Measurements from ENCODE around the gene KHK. TPM values are rescaled to one million over a fixed set of nuclear protein-coding genes. Genes with fewer than 3 reads are reported as not detected.

Gene KHK
- polyA plus RNA-seq, 2 of the 4 experiments (the other 2 are of a cell fraction) = 4.2 to 7.6 TPM

GRCh38 chr2:27138111-27138510 lies 51.5 kb downstream of the KHK start:
- TF ChIP-seq HOXA7 (CRISPR knock-in tag; IDR thresholded peaks at IDR 0.05) (no peak), CHD4 (IDR thresholded peaks at IDR 0.05; ENCODE audit: borderline replicate concordance) (no peak), FOSB (CRISPR knock-in tag; IDR thresholded peaks at IDR 0.05) (no peak)
- H3K27ac ChIP-seq = no peak overlapping the region
- CTCF ChIA-PET = interaction anchor here (0.7 to 1.0 kb wide), 3 partner anchors 14 to 45 kb away, joined by 3 to 4 read pairs (median 3); no protein-coding TSS in a partner anchor
- no peak overlapping the region for H3K4me2 ChIP-seq
- H3K9me3 ChIP-seq = no peaks in the 10 kb centered on the region; the same call in 2 of the 3 replicates
- ATAC-seq = no peak
- H3K4me3 ChIP-seq = no peak overlapping the region
- POLR2A ChIA-PET = no interaction called here
- 76% methylated on average over 7 of the region's 7 CpGs for WGBS (ENCODE audit: missing lambda C conversion rate)
- no peak for FAIRE-seq
- DNase-seq (ENCODE audit: low read depth in 1 of 2, low spot score in 1 of 2) = no peak
- peaks cover 6% of the 10 kb centered on the region for H3K4me1 ChIP-seq

- Histone ChIP-seq H3K4me3 (no peak within 1 kb of the TSS), H3K4me1 (no peaks in the 10 kb centered on the region), H3K4me2 (no peak within 1 kb of the TSS), H3K27ac (no peak within 1 kb of the TSS), H3K9me3 (peaks cover 3% of the 10 kb centered on the region; the same call in 1 of the 3 replicates)
- FAIRE-seq (no peak), DNase-seq (ENCODE audit: low read depth in 1 of 2, low spot score in 1 of 2) (no peak), ATAC-seq (no peak)
- no peak for TF ChIP-seq FOSL2 (IDR thresholded peaks at IDR 0.05)
- no peak for TF ChIP-seq FOSL2 (CRISPR knock-in tag; IDR thresholded peaks at IDR 0.05)
- no peak for TF ChIP-seq E2F6 (IDR thresholded peaks at IDR 0.05; ENCODE audit: borderline replicate concordance, low read depth)
- TF ChIP-seq TP53 (CRISPR knock-in tag; IDR thresholded peaks at IDR 0.05) = no peak
- TF ChIP-seq CHD2 (IDR thresholded peaks at IDR 0.05; ENCODE audit: low read length, partially characterized antibody) = no peak
- TF ChIP-seq HDAC2 (IDR thresholded peaks at IDR 0.05) = no peak
- no peak for TF ChIP-seq RFX5 (IDR thresholded peaks at IDR 0.05)
- TF ChIP-seq SMC3 (IDR thresholded peaks at IDR 0.05) = no peak
- no peak for TF ChIP-seq JUN (IDR thresholded peaks at IDR 0.05)
- no peak for TF ChIP-seq ELK1 (IDR thresholded peaks at IDR 0.05; ENCODE audit: low read depth, low read length)
- TF ChIP-seq HOXB5 (CRISPR knock-in tag; IDR thresholded peaks at IDR 0.05) = no peak
- no peak for TF ChIP-seq HOXB13 (CRISPR knock-in tag; IDR thresholded peaks at IDR 0.05; ENCODE audit: low read depth)
- no peak for TF ChIP-seq HMGXB4 (CRISPR knock-in tag; IDR thresholded peaks at IDR 0.05; ENCODE audit: borderline replicate concordance)
- no peak for TF ChIP-seq NR3C1 (IDR thresholded peaks at IDR 0.05)
- no peak for TF ChIP-seq PBX3 (IDR thresholded peaks at IDR 0.05)
- TF ChIP-seq HEYL (CRISPR knock-in tag; IDR thresholded peaks at IDR 0.05) = no peak
- 40% methylated on average over 4 of the region's 4 CpGs for WGBS (ENCODE audit: missing lambda C conversion rate)
- ChIA-PET POLR2A (no interaction called here), CTCF (interaction anchor here (0.6 to 1.5 kb wide), 4 partner anchors 11 to 156 kb away, joined by 3 to 4 read pairs (median 4); no protein-coding TSS in a partner anchor)
These were observed 52.7 kb downstream of the KHK start, which contains the start of gene PRR30 for GRCh38 chr2:27139310-27139709. PRR30 (minus strand) TSS chr2:27139410; CDS start chr2:27138329, 1,081 bp downstream.

GRCh38 chr2:27143285-27143684 lies 56.7 kb downstream of the KHK start:
- no peak overlapping the region for H3K27ac ChIP-seq
- whole genome bisulfite sequencing (ENCODE audit: missing lambda C conversion rate) = 24% methylated on average over 1 of the region's 1 CpG
- ChIA-PET CTCF (interaction anchor here (1.3 kb wide), 1 partner anchor 48 kb away, joined by 3 read pairs; no protein-coding TSS in a partner anchor), POLR2A (no interaction called here)
- no peak for ATAC-seq
- peaks cover 3% of the 10 kb centered on the region; the same call in 1 of the 3 replicates for H3K9me3 ChIP-seq
- no peak overlapping the region for H3K4me2 ChIP-seq
- no peak overlapping the region for H3K4me3 ChIP-seq
- no peak for FAIRE-seq
- H3K4me1 ChIP-seq = no peaks in the 10 kb centered on the region
- DNase-seq (ENCODE audit: low read depth in 1 of 2, low spot score in 1 of 2) = no peak
- TF ChIP-seq E2F6 (IDR thresholded peaks at IDR 0.05; ENCODE audit: borderline replicate concordance, low read depth) = no peak
- TF ChIP-seq RCOR1 (IDR thresholded peaks at IDR 0.05; ENCODE audit: low read depth, low read length) = no peak
- TF ChIP-seq ZC3H11A (IDR thresholded peaks at IDR 0.05) = no peak
- TF ChIP-seq CBX8 (IDR thresholded peaks at IDR 0.05) = no peak
- TF ChIP-seq EHMT2 (IDR thresholded peaks at IDR 0.05; ENCODE audit: low read depth) = no peak
- TF ChIP-seq HOXA7 (CRISPR knock-in tag; IDR thresholded peaks at IDR 0.05) = no peak
- TF ChIP-seq REST (IDR thresholded peaks at IDR 0.05) = no peak
- TF ChIP-seq ELK1 (IDR thresholded peaks at IDR 0.05; ENCODE audit: low read depth, low read length) = no peak

Measured in A549 (cell line).